Neural crest cell (in vitro differentiated cells): ENCODE data around the gene ATG9B. TPM values are rescaled to one million over a fixed set of nuclear protein-coding genes. Genes with fewer than 3 reads are reported as not detected.

Experiments
- DNase-seq: peaks from one replicate; pipeline ENCODE4 v3.0.0; 2021; ENCODE audit warnings: low read depth, mixed read lengths, low spot score
- H3K27ac Mint-ChIP-seq: one replicate; pipeline ENCODE4 v1.8.0; 2021; ENCODE audit warnings: mild to moderate bottlenecking, mixed read lengths; ENCODE audit not compliant: unreplicated experiment
- H3K27me3 Mint-ChIP-seq: 2 replicates; pipeline ENCODE4 v1.8.0; 2021; ENCODE audit warnings: low read depth, mild to moderate bottlenecking, mixed read lengths
- H3K36me3 Mint-ChIP-seq: 2 replicates; pipeline ENCODE4 v1.8.0; 2021; ENCODE audit warnings: low read depth, mild to moderate bottlenecking, mixed read lengths
- H3K4me1 Mint-ChIP-seq: 2 replicates; pipeline ENCODE4 v1.8.0; 2021; ENCODE audit warnings: mixed read lengths
- H3K4me3 Mint-ChIP-seq: one replicate; pipeline ENCODE4 v1.8.0; 2021; ENCODE audit warnings: mild to moderate bottlenecking, mixed read lengths
- H3K9me3 Mint-ChIP-seq: 2 replicates; pipeline ENCODE4 v1.8.0; 2021; ENCODE audit warnings: mixed read lengths
- CTCF ChIP-seq: fragments of 200-600 bp; sonication (generic); conservative IDR thresholded peaks from 2 replicates; pipeline ENCODE4 v1.5.0; 2021; ENCODE audit warnings: antibody characterized with exemption, mild to moderate bottlenecking
- total RNA-seq: library from RNA; stranded (reverse); gene quantifications from 2 replicates; pipeline ENCODE4 v1.2.1, GENCODE V29; 2021

The ATG9B gene
- total RNA-seq, 1 donor from 2014 or later: 8.0 TPM

GRCh38 chr7:151060416-151061212 lies 36.3 kb upstream of the ATG9B start:
- Mint-ChIP-seq H3K27me3 (no peaks in the 10 kb centered on the region), H3K9me3 (no peaks in the 10 kb centered on the region), H3K36me3 (no peaks in the 10 kb centered on the region), H3K4me1 (peaks cover 53% of the 10 kb centered on the region), H3K4me3 (peak overlapping the region; percentile 92), H3K27ac (peak overlapping the region; percentile 19)
- TF ChIP-seq CTCF: no peak
- DNase-seq: no peak

- peak overlapping the region; percentile 92 for H3K4me3 Mint-ChIP-seq
- peak; percentile 36 for TF ChIP-seq CTCF
- DNase-seq: no peak
- H3K27ac Mint-ChIP-seq: peak overlapping the region; percentile 19
- peaks cover 53% of the 10 kb centered on the region for H3K4me1 Mint-ChIP-seq
- H3K36me3 Mint-ChIP-seq: no peaks in the 10 kb centered on the region
- no peaks in the 10 kb centered on the region for H3K9me3 Mint-ChIP-seq
- H3K27me3 Mint-ChIP-seq: no peaks in the 10 kb centered on the region
Measured at GRCh38 chr7:151060113-151060415, 35.8 kb upstream of the ATG9B start.

- peak within 1 kb of the TSS; percentile 95 for H3K27ac Mint-ChIP-seq
- H3K36me3 Mint-ChIP-seq: no peaks in the 10 kb centered on the region
- no peaks in the 10 kb centered on the region for H3K27me3 Mint-ChIP-seq
- peak; percentile 61 for DNase-seq
- H3K4me1 Mint-ChIP-seq: peaks cover 53% of the 10 kb centered on the region
- peak; percentile 68 for TF ChIP-seq CTCF
- H3K9me3 Mint-ChIP-seq: no peaks in the 10 kb centered on the region
- peak within 1 kb of the TSS; percentile 96 for H3K4me3 Mint-ChIP-seq
Measured at GRCh38 chr7:151059367-151060112, 35.2 kb upstream of the ATG9B start, which contains the start of gene SLC4A2. Gene SLC4A2 (plus strand): TSS chr7:151059589. CDS start chr7:151061988, 2,399 bp downstream.

GRCh38 chr7:151058781-151059366 lies 34.6 kb upstream of the ATG9B start:
- TF ChIP-seq CTCF: no peak
- peak overlapping the region; percentile 95 for H3K27ac Mint-ChIP-seq
- no peaks in the 10 kb centered on the region for H3K9me3 Mint-ChIP-seq
- H3K4me3 Mint-ChIP-seq: peak overlapping the region; percentile 96
- no peaks in the 10 kb centered on the region for H3K36me3 Mint-ChIP-seq
- DNase-seq: no peak
- H3K4me1 Mint-ChIP-seq: peaks cover 53% of the 10 kb centered on the region
- no peaks in the 10 kb centered on the region for H3K27me3 Mint-ChIP-seq

- DNase-seq: peak; percentile 90
- Mint-ChIP-seq H3K27me3 (no peaks in the 10 kb centered on the region), H3K4me3 (peak overlapping the region; percentile 96), H3K27ac (peak overlapping the region; percentile 95), H3K4me1 (peaks cover 49% of the 10 kb centered on the region), H3K9me3 (no peaks in the 10 kb centered on the region), H3K36me3 (no peaks in the 10 kb centered on the region)
- no peak for TF ChIP-seq CTCF
Measured at GRCh38 chr7:151057989-151058780, 33.9 kb upstream of the ATG9B start.
